ENCODE data around the gene UBE2I.

DNA sequence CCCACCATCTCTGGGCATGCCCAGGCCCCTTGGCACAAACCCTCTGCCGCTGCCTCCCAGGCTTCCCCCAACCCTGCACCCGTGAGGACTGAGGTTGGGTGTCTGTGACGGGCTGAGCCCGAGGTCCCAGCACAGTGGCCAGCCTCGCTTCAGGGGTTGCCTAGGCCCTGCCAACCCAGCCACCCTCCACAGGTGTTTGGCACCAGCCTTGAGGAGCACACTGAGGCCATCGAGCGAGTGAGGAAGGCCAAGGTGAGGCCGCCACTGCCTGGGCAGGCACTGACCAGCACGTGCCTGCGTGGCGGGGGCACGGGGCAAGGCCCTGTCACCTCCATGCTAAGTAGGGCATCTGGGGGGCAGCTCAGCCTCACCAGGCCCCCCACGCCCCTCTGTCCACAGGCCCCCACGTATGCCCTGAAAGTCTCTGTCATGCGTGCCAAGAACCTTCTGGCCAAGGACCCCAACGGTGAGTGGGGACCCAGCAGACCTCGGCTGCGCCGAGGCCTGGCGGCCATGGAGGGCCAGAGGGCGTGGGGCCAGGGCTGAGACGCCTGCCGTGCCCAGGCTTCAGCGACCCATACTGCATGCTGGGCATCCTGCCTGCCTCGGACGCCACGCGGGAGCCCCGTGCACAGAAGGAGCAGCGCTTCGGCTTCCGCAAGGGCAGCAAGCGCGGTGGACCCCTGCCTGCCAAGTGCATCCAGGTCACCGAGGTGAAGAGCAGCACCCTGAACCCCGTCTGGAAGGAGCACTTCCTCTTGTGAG, 31.5 kb downstream of the UBE2I start:
- TF ChIP-seq, protein P1, sequence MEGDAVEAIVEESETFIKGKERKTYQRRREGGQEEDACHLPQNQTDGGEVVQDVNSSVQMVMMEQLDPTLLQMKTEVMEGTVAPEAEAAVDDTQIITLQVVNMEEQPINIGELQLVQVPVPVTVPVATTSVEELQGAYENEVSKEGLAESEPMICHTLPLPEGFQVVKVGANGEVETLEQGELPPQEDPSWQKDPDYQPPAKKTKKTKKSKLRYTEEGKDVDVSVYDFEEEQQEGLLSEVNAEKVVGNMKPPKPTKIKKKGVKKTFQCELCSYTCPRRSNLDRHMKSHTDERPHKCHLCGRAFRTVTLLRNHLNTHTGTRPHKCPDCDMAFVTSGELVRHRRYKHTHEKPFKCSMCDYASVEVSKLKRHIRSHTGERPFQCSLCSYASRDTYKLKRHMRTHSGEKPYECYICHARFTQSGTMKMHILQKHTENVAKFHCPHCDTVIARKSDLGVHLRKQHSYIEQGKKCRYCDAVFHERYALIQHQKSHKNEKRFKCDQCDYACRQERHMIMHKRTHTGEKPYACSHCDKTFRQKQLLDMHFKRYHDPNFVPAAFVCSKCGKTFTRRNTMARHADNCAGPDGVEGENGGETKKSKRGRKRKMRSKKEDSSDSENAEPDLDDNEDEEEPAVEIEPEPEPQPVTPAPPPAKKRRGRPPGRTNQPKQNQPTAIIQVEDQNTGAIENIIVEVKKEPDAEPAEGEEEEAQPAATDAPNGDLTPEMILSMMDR (IDR thresholded peaks at IDR 0.05 in 4 of 5, conservative IDR thresholded peaks at IDR 0.05 in 1 of 5): no peak
- TF ChIP-seq POLR2A (IDR thresholded peaks at IDR 0.05): no peak
